HepG2 (cell line): ENCODE measurements around the gene SPTSSA. TPM values are rescaled to one million over a fixed set of nuclear protein-coding genes. Genes with fewer than 3 reads are reported as not detected.

Source experiments
- BRCA1 ChIP-seq: sonication (generic); formaldehyde crosslinking; IDR thresholded peaks from 2 replicates; pipeline ENCODE4 v1.4.0; 2020; ENCODE audit warnings: missing genetic modification reagents
- DNMT3B ChIP-seq: conservative IDR thresholded peaks from 2 replicates; pipeline ENCODE4 v1.6.1; 2016; ENCODE audit warnings: missing biosample characterization, control low read depth
- ERF ChIP-seq: IDR thresholded peaks from 2 replicates; pipeline ENCODE4 v1.6.1; 2018; ENCODE audit warnings: missing biosample characterization, missing genetic modification reagents
- HMG20B ChIP-seq: conservative IDR thresholded peaks from 2 replicates; pipeline ENCODE4 v1.6.1; 2016; ENCODE audit warnings: missing genetic modification reagents, missing compliant biosample characterization
- MTF1 ChIP-seq: sonication (generic); formaldehyde crosslinking; IDR thresholded peaks from 2 replicates; pipeline ENCODE4 v1.5.0; 2020; ENCODE audit warnings: missing genetic modification reagents
- MXD4 ChIP-seq: IDR thresholded peaks from 2 replicates; pipeline ENCODE4 v1.6.1; 2016; ENCODE audit warnings: mild to moderate bottlenecking, missing biosample characterization, missing genetic modification reagents
- MXI1 ChIP-seq: IDR thresholded peaks from 3 replicates; pipeline ENCODE4 v1.6.1; 2012; ENCODE audit warnings: low read depth, low read length, inconsistent platforms, borderline replicate concordance
- SOX5 ChIP-seq: IDR thresholded peaks from 2 replicates; pipeline ENCODE4 v1.6.1; 2016; ENCODE audit warnings: borderline replicate concordance
- TAF15 ChIP-seq: fragments of 200-400 bp; formaldehyde crosslinking; IDR thresholded peaks from one replicate; pipeline ENCODE4 v1.6.1; 2018; ENCODE audit warnings: mild to moderate bottlenecking, low read depth, low read length; ENCODE audit not compliant: poor library complexity, severe bottlenecking
- TBP ChIP-seq: sonication (generic); formaldehyde crosslinking; IDR thresholded peaks from 2 replicates; pipeline ENCODE4 v1.5.0; 2020; ENCODE audit warnings: missing genetic modification reagents
- USF2 ChIP-seq, 2 experiments: sonication (generic) in 1 of 2; formaldehyde crosslinking in 1 of 2; IDR thresholded peaks; 2 replicates each; pipeline versions ENCODE4 v1.5.1 to v1.6.1; 2011 to 2020; ENCODE audit warnings: borderline replicate concordance in 1 of 2, low read depth in 1 of 2, low read length in 1 of 2, mild to moderate bottlenecking in 1 of 2, missing genetic modification reagents in 1 of 2, moderate library complexity in 1 of 2
- ZFAT ChIP-seq: sonication (generic); formaldehyde crosslinking; conservative IDR thresholded peaks from 2 replicates; pipeline ENCODE4 v1.8.1; 2023; ENCODE audit warnings: missing genetic modification reagents, inconsistent platforms
- ZFYVE20 ChIP-seq: sonication (generic); formaldehyde crosslinking; IDR thresholded peaks from 2 replicates; pipeline ENCODE4 v1.8.0; 2023; ENCODE audit warnings: low read depth, mild to moderate bottlenecking, moderate library complexity, missing genetic modification reagents, borderline replicate concordance
- ZGPAT ChIP-seq: IDR thresholded peaks from 2 replicates; pipeline ENCODE4 v1.6.1; 2016; ENCODE audit warnings: mild to moderate bottlenecking
- ZNF317 ChIP-seq: sonication (generic); formaldehyde crosslinking; IDR thresholded peaks from 2 replicates; pipeline ENCODE4 v1.5.0; 2020; ENCODE audit warnings: mild to moderate bottlenecking, missing genetic modification reagents
- ZNF496 ChIP-seq: sonication (generic); formaldehyde crosslinking; IDR thresholded peaks from 2 replicates; pipeline ENCODE4 v1.8.1; 2023; ENCODE audit warnings: mild to moderate bottlenecking, moderate library complexity, missing genetic modification reagents; ENCODE audit not compliant: insufficient replicate concordance
- ZNF543 ChIP-seq: sonication (generic); formaldehyde crosslinking; IDR thresholded peaks from 2 replicates; pipeline ENCODE4 v1.4.0; 2020; ENCODE audit warnings: mild to moderate bottlenecking, missing genetic modification reagents
- ZNF775 ChIP-seq: sonication (generic); formaldehyde crosslinking; IDR thresholded peaks from 2 replicates; pipeline ENCODE4 v1.4.0; 2020; ENCODE audit warnings: missing genetic modification reagents, mild to moderate bottlenecking, moderate library complexity, borderline replicate concordance
- ZNF878 ChIP-seq: sonication (generic); formaldehyde crosslinking; IDR thresholded peaks from 2 replicates; pipeline ENCODE4 v1.8.1; 2023; ENCODE audit warnings: mild to moderate bottlenecking, missing genetic modification reagents, moderate library complexity
- polyA plus RNA-seq, 8 experiments: library from polyadenylated mRNA; depleted of rRNA in 3 of 8; stranded (reverse) in 7 of 8; unstranded in 1 of 8; fragments of >200 nt; fragmentation: Illumina TruSeq in 4 of 8; extraction: Trizol in 4 of 8; gene quantifications; 2 replicates each; pipeline versions ENCODE4 v1.2.1 to v1.2.3, GENCODE V29; 2011 to 2016; ENCODE audit warnings: low read depth in 4 of 8, missing spikeins in 1 of 8, mixed read lengths in 1 of 8; ENCODE audit not compliant: insufficient read depth in 1 of 8
- total RNA-seq, 5 experiments: library from RNA; depleted of rRNA; stranded (reverse); fragments of >200 nt; fragmentation: Illumina TruSeq; extraction: Trizol; gene quantifications; 2 replicates each; pipeline ENCODE4 v1.2.3, GENCODE V29; 2016; ENCODE audit warnings: low read depth in 1 of 5

The SPTSSA gene
- total and polyA plus RNA-seq, 2 of the 13 experiments (the other 11 are each of a cell fraction or from before 2014, with no cell fraction given) = 19.1 to 86.1 TPM

GRCh38 chr14:34452258-34452822, 9.7 kb downstream of the SPTSSA start (continued):
- TF ChIP-seq ZFYVE20 (CRISPR knock-in tag) = no peak
- TF ChIP-seq ZNF496 = no peak
- TF ChIP-seq HMG20B (CRISPR knock-in tag) = no peak
- TF ChIP-seq TAF15 = no peak
- TF ChIP-seq ERF (CRISPR knock-in tag) = no peak
- TF ChIP-seq ZNF543 (CRISPR knock-in tag) = no peak
- TF ChIP-seq SOX5 (CRISPR knock-in tag) = no peak
- TF ChIP-seq TBP (CRISPR knock-in tag) = no peak
- 0 out of 2 replicates have a peak, but pooled peaks have one; percentile 14 for TF ChIP-seq ZGPAT
- TF ChIP-seq DNMT3B (CRISPR knock-in tag) = no peak
- no peak for TF ChIP-seq ZFAT (CRISPR knock-in tag)
- TF ChIP-seq ZNF317 (CRISPR knock-in tag) = no peak
- TF ChIP-seq ZNF878 (CRISPR knock-in tag) = no peak
- no peak for TF ChIP-seq MXD4 (CRISPR knock-in tag)
- no peak for TF ChIP-seq BRCA1 (CRISPR knock-in tag)
- no peak for TF ChIP-seq MXI1
- no peak for TF ChIP-seq USF2 (IDR thresholded peaks at IDR 0.05; ENCODE audit: low read depth, low read length)
- no peak for TF ChIP-seq USF2 (CRISPR knock-in tag; IDR thresholded peaks at IDR 0.05; ENCODE audit: borderline replicate concordance)
- TF ChIP-seq ZNF775 (CRISPR knock-in tag) = no peak
- TF ChIP-seq MTF1 (CRISPR knock-in tag) = no peak
- TF ChIP-seq, all 625 proteins: peak for 9
